WERI-Rb-1 (cell line): ENCODE results near the gene USP46.

Source experiments
- DNase-seq: peaks from one replicate; pipeline ENCODE4 v3.0.0-alpha.2; 2020
- H3K27ac ChIP-seq: fragments of 250-450 bp; sonication (Bioruptor Pico); 2 replicates; pipeline ENCODE4 v1.5.1; 2020; ENCODE audit warnings: mild to moderate bottlenecking, moderate library complexity
- H3K27me3 ChIP-seq: fragments of 250-450 bp; sonication (Bioruptor Pico); 2 replicates; pipeline ENCODE4 v1.5.1; 2021; ENCODE audit warnings: mild to moderate bottlenecking, low read depth, moderate library complexity; ENCODE audit not compliant: insufficient read depth, severe bottlenecking
- H3K36me3 ChIP-seq: fragments of 250-450 bp; sonication (Bioruptor Pico); 2 replicates; pipeline ENCODE4 v1.5.1; 2020; ENCODE audit warnings: mild to moderate bottlenecking, moderate library complexity
- H3K4me3 ChIP-seq: 2 replicates; pipeline ENCODE4 v1.5.1; 2011; ENCODE audit warnings: low read depth, mild to moderate bottlenecking, control low read depth, low read length
- H3K9me3 ChIP-seq: fragments of 250-450 bp; sonication (Bioruptor Pico); 2 replicates; pipeline ENCODE4 v1.5.1; 2021; ENCODE audit warnings: mild to moderate bottlenecking, moderate library complexity; ENCODE audit not compliant: severe bottlenecking
- CTCF ChIP-seq: IDR thresholded peaks from 2 replicates; pipeline ENCODE4 v1.5.1; 2011; ENCODE audit warnings: low read depth, mild to moderate bottlenecking, control low read depth, inconsistent platforms, low read length

The USP46 gene

GRCh38 chr4:52637116-52637515 lies 22.0 kb downstream of the USP46 start:
- TF ChIP-seq CTCF = no peak
- H3K27ac ChIP-seq = no peak overlapping the region
- peaks cover 24% of the 10 kb centered on the region for H3K27me3 ChIP-seq
- H3K4me3 ChIP-seq = no peak overlapping the region
- H3K9me3 ChIP-seq = no peaks in the 10 kb centered on the region
- no peaks in the 10 kb centered on the region for H3K36me3 ChIP-seq
- no peak for DNase-seq

- DNase-seq = no peak
- no peak for TF ChIP-seq CTCF
- Histone ChIP-seq H3K27ac (no peak overlapping the region), H3K36me3 (no peaks in the 10 kb centered on the region), H3K9me3 (no peaks in the 10 kb centered on the region), H3K4me3 (no peak overlapping the region), H3K27me3 (peaks cover 19% of the 10 kb centered on the region)
Measured at GRCh38 chr4:52635560-52635959, 23.5 kb downstream of the USP46 start.

GRCh38 chr4:52635130-52635529 lies 24.0 kb downstream of the USP46 start:
- Histone ChIP-seq H3K9me3 (no peaks in the 10 kb centered on the region), H3K27ac (no peak overlapping the region), H3K27me3 (peaks cover 19% of the 10 kb centered on the region), H3K36me3 (no peaks in the 10 kb centered on the region), H3K4me3 (no peak overlapping the region)
- no peak for DNase-seq
- TF ChIP-seq CTCF = no peak

DNA sequence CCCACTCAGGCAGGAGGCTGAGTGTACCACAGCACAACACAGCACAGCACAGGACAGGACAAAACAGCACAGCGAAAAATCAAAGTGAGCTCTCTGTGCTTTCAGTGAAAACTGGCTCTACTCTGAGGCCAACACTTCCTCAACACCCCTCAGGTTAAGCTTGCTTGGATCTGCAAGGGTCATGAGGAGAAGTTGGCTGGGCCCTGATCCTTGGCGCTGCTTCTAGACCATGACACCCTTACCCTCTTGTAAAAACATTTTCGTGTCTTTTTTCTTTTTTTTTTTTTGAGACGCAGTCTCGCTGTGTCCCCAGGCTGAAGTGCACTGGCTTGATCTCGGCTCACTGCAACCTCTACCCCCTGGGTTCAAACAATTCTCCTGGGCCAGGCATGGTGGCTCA lies 25.3 kb downstream of the USP46 start:
- no peak for TF ChIP-seq CTCF
- Histone ChIP-seq H3K9me3 (no peaks in the 10 kb centered on the region), H3K36me3 (no peaks in the 10 kb centered on the region), H3K27me3 (peaks cover 30% of the 10 kb centered on the region), H3K4me3 (no peak overlapping the region), H3K27ac (no peak overlapping the region)
- DNase-seq = no peak

DNA sequence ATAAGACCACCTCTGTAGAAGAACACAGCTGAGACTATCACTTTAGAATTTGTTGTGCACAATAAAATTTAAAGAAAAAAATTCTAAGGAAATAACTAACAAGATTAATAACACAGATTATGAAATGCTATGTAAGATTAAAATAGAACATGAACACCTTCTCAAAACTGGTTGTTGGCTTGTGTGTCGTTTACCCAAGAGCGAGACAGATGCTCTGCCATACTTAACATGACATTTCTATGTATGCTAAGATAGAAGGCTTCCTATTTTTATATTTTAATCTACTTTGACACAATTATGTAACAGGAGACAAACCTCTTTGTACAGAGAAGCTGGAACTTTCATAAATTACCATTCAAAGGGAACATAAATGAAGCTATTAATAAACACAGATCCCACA lies 30.1 kb downstream of the USP46 start:
- no peak for TF ChIP-seq CTCF
- Histone ChIP-seq H3K9me3 (no peaks in the 10 kb centered on the region), H3K27me3 (peaks cover 56% of the 10 kb centered on the region), H3K36me3 (no peaks in the 10 kb centered on the region), H3K27ac (no peak overlapping the region), H3K4me3 (no peak overlapping the region)
- DNase-seq = no peak

DNA sequence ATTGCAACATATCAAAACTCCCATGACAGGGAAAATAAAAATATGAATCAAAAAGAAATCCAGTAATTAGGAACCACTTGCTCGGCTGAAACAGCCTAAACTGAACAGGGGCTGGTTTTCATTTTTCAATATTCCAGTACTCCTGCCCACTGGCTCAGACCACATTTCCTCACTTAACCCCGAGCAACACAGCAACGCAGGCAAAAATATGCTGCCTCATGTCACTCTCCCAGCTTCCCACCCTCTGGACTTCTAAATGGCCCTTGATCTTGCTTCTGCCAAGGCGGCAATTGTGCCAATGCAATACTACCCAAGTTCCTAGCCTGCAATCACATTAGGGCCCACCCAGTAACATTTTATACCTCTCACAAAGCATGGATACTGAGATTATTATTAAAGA lies 30.6 kb downstream of the USP46 start:
- no peaks in the 10 kb centered on the region for H3K9me3 ChIP-seq
- H3K4me3 ChIP-seq = no peak overlapping the region
- H3K27ac ChIP-seq = no peak overlapping the region
- H3K27me3 ChIP-seq = peaks cover 52% of the 10 kb centered on the region
- no peak for DNase-seq
- no peak for TF ChIP-seq CTCF
- no peaks in the 10 kb centered on the region for H3K36me3 ChIP-seq
